Renal pelvis (tissue), 4 donors: ENCODE results near the gene CCDC74B. TPM values are rescaled to one million over a fixed set of nuclear protein-coding genes. Genes with fewer than 3 reads are reported as not detected.
"Not testable (repeated sequence)": the region's sequence is repeated elsewhere in the genome, so short reads cannot be mapped to it uniquely, and the experiment has no call there.

ENCODE experiments used
- DNase-seq: peaks from one replicate; pipeline ENCODE4 v3.0.0-alpha.2; 2013
- polyA plus RNA-seq, 3 donors: library from polyadenylated mRNA; unstranded; fragments of 120-200 nt; gene quantifications; one replicate each; pipeline ENCODE4 v1.2.1, GENCODE V29; 2013; ENCODE audit not compliant: insufficient read length in 3 of 3

Gene CCDC74B
- polyA plus RNA-seq, 3 donors, result 14.9 to 17.1 (median 16.8) TPM

DNA sequence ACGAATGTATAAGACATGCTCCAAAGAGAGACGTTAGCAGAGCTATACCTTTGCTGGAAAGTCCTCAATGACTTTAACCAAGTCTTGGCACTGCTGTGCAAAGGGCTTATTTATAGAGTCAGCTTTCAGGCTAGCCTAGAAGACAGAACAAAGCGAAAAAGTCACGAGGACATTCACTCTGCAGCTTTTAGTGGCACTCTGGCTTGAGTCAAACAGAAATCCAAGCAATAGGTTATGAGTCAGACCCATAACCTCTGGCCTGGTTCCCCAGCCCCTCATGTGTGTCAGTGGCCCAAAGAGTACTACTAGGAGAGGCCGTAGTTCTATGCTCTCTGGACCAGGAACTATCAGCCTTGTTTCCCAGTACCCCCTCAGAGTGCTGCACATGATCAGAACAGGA, 30.0 kb upstream of the CCDC74B start:
- not testable (repeated sequence) for DNase-seq

DNA sequence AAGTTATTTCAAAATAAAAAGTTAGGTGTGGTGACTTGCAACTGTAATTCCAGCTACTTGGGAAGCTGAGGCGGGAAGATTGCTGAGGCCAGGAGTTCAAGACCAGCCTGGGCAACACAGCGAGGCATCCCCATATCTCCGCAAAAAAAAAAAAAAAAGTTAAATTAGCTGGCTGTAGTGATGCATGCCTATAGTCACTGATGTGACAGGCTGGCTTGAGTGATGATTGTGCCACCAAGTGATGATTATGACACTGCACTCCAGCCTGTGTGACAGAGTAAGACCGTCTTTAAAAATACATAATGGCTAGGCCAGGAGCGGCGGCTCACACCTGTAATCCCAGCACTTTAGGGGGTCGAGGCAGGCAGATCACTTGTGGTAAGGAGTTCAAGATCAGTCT, 25.0 kb upstream of the CCDC74B start:
- no peak for DNase-seq

DNA sequence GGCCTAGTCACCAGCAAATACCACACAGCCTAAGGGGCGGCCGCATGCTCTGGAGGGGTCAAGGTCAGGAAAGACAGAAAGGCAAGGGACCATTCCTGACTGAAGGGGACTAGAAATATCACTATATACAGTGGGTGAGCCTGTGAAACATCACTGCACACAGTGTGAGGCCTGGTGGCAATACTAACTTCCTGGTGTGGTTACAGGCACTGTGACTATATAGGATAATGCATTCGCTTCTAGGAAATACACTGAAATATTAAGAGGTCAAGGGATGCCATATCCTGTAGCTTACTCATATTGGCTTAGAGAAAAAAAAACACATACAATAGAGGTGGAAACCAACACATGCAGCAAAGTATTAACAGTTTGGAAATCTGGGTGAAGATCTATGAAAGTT, 24.3 kb upstream of the CCDC74B start:
- not testable (repeated sequence) for DNase-seq

DNA sequence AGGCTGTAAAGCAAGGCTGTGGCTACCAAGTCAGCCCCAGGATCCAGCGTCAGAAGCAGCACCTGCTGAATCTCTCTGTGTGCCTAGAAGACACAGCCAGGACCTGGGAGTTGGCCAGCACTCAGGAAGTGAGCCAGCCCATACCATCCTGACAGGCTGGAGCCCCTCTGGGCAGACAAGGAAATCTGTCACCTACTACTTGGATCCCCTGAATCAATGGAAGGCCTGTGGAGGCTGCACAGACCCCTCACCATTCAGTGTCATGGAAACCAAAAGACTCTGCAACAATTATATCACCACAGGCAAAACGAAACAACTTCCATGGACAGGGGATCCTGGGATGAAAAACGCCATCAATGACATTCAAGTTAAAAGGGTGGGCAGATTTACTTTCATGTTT, 21.7 kb upstream of the CCDC74B start:
- not testable (repeated sequence) for DNase-seq

DNA sequence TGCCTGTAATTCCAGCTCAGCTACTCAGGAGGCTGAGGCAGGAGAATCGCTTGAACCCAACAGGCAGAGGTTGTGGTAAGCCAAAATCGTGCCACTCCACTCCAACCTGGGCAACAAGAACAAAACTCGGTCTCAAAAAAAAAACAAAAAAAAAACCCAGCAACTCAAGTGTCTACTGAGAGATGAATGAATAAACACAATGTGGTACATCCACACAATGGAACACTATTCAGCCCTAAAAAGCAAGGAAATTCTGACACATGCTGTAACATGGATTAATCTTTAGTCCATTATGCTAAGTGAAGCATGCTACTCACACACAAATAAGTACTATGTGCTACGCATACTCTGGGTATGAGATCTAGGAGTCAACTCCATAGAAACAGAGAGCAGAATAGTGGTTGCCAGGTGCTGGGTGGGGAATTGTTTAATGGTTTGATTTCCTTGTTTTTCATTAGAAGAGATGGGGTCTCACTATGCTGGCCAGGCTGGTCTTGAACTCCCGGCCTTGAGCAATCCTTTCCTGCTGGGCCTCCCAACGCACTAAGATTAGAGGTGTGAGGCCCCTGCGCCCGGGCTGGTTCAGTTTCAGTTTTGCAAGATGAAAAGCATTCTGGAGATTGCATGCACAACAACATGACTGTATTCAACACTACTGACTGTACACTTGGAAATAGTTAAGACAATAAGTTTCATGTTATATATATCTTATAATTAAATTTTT, 20.5 kb upstream of the CCDC74B start:
- DNase-seq, result no peak

DNA sequence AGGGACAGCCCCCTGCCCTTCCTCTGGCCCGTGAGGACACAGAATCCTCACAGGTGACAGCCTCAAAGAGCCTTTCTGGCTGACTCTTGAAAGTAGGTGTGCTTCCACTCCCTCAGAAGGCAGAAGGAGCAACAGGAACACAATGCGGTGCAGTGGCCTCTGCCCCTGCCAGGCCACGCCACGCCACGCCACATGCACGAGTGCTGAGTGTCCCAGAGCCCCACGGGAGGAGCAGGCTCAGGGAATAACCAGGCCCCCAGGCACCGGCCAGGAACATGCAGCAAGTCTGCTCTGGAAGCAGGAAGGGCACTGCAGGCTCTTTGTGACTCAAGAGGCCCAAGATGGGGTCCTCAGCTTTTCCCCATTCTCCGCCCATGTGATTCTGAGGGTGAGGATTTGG, 18.1 kb upstream of the CCDC74B start:
- DNase-seq, result no peak

DNA sequence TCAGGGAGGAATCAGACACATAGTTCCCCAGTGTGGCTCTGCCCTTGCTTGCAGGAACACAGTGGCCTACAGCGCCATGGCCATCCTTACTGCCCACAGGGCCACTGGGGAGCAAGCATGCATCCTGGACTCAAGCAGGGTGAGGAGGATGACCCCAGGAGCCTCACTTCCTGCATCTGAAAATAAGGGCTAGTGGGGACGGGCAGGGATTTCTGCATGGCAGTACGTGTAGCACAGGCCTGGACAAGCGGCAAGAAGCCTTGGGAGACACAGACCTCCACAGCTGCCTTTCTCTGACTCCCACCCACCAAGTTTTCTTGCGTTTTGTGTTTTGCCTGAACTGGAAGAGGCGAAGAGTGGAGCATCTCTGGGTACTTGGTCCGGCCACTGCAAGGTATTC, 17.6 kb upstream of the CCDC74B start:
- DNase-seq, result not testable (repeated sequence)

DNA sequence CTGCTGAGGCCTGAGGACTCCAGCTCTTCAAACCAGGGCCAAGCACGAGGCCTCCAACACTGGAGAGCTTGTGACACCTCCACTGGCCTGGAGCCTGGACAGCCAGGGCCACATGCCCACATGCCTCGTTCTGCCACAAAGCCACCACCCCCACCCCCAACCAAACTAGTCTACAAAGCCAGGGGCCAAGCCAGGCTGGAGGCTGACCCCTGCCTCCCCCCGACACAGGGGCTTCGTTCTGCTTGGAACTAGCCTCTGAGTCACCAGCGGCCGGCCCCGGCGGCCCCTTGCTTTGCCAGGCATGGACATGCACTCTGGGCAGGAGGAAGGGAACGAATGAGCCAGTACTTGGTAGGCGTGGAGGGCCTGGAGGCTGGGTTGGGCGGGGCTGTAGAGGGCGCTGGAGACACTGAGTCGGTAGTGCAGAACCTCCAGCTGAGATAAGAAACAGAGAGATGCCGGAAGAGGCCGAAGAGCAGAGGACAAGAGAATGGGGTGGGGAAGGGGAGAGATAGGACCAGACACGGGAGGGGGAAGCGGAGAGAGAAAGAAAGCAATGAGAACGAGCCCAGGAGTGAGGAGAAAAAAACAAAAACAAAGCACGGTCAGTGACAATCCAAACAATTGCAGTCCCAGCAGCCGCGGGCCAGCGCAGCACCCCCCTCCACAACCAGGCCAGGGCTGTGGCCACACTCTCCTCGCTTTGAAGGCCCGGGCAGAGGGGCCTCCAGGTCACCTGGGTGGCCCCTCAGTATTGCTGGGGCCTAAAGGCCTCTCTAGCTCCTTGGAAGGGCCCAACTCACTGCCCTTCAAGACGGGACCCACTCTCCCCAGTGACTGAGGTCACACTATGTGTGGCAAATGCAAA, 16.2 kb upstream of the CCDC74B start:
- DNase-seq, result not testable (repeated sequence)

DNA sequence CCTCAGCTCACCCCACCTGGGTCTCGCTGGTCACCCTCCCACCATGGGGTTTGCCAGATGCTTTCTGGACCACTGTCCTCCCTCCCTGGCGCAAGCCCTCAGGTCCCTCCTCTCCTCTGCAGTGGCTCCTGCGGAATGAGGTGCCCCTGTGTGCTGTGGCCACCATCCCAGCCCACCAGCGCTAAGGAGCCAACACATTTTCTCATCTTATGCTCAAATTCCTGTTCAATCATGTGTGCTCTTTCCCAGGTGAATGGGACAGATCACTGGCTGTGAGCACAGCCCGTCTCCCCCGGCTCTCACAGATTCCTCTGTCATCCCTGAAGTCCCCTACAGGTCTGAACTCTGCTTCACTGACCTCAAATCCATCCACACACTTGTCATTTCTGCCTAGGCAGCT, 15.2 kb upstream of the CCDC74B start:
- no peak for DNase-seq

DNA sequence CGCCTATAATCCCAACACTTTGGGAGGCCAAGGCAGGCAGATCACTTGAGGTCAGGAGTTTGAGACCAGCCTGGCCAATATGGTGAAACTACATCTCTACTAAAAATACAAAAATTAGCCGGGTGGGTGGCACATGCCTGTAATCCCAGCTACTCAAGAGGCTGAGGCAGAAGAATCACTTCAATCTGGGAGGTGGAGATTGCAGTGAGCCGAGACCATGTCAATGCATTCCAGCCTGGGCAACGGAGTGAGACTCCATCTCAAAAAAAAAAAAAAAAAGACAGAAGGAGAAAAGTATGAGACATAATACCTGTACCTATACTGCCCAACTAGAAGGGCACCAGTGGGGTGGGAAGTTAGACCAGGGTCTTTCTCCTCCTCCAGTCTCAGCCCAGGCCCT, 14.5 kb upstream of the CCDC74B start:
- not testable (repeated sequence) for DNase-seq

DNA sequence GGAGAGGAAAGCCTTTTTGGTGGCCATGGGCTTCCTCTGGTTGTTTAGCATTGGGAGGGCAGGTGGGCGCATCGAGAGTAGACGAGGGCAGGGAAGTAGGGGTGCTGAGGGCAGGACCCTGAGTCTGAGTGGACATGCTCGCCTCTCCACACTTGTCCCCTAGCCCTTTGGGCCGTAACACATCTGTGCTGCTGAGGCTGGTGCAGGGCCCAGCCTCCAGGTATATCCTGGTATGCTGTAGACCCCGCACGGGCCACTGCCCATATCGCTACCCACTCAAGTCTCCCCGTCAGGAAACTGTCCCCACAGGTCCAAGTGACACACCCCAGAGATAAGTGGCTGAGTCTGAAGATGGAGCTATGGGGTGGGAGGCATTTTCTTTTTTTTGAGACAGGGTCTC, 13.7 kb upstream of the CCDC74B start:
- DNase-seq, result no peak

DNA sequence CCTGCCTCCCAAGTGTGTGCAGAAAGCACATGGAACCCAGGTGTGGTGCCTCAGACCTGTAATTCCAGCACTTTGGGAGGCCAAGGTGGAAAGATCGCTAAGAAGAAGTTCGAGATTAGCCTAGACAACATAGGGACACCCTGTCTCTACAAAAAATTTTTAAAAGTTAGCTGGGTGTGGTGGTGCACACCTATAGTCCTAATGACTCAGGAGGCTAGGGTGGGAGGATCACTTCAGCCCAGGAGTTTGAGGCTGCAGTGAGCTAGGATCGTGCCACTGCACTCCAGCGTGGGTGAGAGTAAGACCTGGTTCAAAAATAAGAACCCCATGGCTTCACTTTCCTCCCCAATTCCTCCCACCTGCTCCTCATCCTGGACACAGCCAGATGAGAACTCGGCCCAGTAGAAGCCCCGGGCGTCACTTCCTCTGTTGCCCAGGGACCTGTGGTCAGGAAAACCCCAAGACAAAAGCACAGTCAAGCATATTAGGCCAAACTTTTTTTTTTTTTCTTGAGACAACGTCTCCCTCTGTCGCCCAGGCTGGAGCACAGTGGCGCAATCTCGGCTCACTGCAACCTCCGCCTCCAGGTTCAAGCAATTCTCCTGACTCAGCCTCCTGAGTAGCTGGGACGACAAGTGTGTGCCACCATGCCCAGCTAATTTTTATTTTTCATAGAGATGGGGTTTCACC, 13.1 kb upstream of the CCDC74B start:
- not testable (repeated sequence) for DNase-seq

DNA sequence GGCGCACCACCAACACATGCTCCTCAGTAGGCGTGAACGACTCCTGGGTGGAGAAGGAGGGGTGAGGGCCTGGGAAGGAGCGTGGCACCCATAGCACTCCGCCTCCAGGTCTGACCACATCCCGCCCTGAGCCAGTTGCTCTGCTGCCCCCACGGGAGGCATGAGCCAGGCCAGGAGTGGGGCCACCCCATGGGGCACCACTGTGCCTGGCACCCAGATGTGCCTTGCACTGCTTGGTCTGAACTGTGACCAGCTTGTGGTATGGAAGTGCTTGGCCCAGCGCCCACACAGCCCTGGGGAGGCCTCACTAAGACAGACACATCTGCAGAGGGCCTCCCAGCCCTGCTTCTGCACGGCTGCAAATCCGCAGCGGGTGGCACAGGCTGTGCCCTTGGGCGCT, 12.4 kb upstream of the CCDC74B start:
- DNase-seq, result not testable (repeated sequence)

DNA sequence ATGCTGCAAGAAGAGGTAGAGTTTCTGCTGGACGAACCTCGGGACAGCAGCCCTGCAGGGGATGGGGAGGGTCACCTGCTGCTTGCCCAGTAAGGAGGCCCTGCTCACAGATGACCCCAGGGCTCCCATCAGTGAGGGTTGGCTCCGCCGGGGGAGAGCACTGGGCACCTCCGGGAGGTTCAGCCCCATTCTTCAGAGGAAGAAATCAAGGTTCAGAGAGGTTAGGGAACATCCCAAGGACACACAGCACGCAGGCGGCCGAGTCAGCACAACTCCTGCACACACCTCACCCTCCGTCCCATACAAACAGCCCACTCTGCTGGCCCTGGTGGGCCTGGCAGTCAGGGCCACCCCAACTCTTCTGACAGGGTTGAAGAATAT, 11.7 kb upstream of the CCDC74B start:
- no peak for DNase-seq

DNA sequence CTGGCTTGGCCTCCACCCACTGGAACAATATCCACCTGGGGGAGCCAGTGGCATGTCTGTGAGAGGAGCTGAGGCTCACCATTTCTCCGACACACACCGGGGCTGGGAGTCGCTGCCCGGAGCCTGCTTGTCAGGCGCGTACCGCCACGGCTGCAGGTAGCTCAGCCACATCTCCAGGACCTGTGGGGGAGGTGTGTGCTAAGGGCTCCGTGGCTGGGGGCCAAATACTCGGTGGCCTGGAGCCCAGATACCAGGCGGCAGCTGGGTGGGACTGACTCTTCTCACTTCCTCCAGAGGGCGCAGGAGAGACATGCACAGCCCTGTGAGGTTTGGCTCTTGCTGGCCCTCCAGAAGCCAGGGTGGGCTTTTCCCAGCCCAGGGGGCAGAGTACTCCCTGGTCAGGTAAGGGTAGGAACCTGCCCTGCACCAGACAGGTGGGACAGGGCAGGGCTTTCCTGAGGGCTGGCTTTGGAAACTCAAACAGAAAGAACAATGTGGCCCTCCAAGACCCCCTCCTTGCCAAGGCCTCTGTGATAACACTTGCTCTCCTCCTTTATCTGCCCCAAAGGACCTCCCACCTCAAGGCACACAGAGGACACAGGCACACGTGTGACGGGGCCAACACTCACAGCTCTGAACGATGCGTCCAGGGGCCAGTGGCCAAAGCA, 11.2 kb upstream of the CCDC74B start:
- DNase-seq, result not testable (repeated sequence)

DNA sequence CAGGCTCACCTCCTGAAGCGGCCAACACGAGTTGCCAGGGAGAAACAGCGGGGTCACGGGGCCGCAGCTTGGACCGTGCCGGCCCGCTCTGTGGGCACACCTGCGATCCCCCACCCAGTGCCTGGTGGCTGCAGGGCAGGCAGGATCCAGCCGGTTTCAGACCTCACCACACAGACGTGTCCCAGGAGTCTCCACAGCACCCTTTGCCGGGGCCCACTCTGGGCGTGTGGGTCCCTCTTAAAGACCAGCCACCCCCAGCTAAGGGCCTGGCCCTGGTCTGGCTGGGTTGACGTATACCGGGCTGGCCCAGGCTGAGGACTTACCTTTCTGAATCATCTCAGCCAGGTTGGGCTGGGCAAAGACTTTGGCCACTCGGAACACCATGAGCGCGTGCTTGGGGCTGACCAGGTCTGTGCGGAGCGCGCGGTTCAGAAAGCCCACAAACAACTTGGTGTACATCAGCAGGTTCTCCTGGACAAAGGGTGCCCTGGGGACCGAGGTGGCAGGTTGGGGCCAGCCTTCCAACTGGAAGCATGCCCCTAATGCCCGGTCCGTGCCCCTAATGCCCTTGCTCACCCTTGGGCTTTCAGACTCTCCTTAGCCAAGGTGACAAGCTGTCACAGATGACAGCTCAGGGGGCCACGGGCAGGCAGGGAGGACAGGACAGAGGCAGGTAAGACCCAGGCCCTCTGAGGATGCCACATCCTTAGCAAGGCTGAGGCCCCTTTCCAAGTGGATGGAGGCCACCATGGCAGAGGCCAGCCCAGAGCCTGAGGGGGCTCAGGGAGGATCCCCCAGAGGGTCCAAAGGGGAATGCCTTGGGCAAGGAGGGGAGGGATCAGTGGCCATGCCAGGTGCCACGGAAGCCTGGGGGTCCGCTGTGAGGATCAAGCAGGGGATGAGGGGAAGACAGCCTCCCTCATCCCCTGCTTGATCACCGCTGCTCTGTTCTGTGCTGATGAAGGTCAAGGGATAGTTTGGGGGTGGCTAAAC, 10.2 kb upstream of the CCDC74B start:
- no peak for DNase-seq

DNA sequence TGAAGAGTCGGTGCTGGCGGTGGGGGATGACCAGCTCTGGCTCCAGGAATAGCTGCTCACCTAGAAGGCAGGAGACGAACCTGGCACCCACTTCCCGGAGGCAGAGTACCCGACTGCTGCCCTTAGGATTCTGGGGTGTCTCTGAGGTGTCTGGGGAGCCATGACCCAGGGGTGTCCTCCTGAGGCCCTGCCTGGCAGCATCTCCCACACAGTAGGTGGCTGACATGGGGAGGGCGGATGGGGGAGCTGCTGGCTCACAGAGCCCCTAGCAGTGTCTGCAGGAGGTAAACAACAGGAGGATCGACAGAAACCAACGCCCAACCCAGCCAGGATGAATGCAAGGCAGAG, 9.5 kb upstream of the CCDC74B start:
- DNase-seq, result not testable (repeated sequence)

DNA sequence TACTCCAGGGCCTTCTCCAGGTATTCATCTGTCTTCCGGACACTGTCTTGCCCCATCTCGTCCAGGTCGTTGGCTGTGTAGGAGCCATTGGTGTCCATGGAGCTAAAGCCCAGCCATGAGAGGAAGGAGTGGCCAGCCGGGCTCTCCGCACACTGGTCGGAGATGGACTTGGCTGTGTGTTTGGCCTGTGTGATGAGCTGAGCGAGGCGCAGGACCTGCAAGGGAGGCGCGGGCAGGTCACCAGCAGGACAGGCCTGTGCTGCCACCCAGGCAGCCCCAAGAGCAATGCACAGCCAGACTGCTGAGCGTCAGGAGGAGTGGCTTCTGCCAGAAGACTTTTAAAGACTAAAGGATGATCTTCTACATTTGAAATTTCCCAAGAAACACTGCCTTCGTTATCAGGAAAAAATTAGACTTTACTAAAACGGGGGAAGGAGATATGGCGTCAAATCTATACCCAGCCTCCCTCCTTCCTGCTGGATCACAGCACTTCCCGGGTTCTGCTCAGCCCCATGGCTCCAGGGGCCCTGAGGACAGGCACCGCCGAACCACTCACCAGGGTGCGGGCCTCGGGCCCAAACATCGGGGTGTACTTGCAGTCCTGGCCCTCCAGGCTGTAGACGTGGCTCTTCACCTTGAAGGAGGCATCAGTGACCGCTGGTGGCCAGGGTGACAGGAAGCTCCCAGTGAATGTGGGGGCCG, 9.0 kb upstream of the CCDC74B start:
- DNase-seq, result not testable (repeated sequence)

DNA sequence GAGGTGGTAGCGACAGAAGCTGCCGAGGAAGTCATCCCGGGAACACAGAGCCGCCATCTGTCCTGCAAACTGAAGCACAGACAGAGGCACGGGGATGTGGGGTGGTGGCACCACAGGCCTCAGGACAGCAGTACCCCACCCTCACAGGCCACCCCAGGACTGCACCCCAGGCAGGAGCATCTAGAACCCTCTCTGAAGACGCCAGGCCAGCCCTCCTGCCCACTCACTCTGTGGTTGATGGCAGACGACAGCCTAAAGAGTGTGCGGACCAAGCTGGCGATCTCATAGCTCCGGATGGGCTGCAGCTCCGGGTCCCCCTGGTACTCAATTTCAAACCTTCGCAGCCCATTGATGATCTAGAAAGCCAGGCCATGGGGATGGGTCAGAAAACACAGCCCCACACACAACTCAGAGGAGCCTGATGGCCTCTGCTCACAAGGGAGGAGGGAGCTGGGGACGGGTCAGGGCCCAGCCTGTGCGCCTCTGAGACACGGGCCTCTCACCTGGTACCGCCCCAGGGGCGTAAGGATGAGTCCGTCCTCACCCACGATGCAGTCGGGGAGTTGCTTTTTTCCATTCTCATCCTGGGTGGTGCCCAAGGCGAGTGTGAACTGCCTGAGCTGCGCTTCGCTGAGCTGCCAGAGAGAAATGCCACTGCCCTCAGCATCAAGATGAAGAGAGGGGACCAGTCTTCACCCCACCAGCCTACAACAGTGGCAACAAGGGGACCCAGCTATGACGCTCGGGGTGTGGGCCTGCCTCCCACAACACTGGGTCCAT, 8.1 kb upstream of the CCDC74B start:
- DNase-seq, result no peak
